Cerebellar cortex (tissue), 1 donor: ENCODE measurements around the gene ROMO1.
"Not testable (repeated sequence)": the region's sequence is repeated elsewhere in the genome, so short reads cannot be mapped to it uniquely, and the experiment has no call there.

Experiments used
- DNase-seq: peaks from one replicate; pipeline ENCODE4 v3.0.0-alpha.2; 2015; ENCODE audit warnings: low spot score

Gene ROMO1

DNA sequence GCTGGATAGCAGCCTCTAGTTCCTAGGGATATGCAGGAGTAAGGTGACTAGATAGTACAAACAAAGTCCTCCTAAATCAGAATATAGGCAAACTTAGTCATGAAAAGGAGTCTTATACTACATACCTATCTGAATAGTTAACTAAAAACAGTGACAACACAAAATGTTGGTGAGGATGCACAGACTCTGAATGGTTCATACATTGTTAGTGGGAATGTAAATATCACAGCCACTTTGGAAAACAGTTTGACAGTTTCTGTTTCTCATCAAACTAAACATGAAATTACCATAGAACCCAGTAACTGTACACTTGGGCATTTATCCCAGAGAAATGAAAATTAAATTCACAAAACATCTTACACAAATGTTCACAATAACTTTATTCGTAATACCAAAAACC is 17.2 kb upstream of the ROMO1 start:
- DNase-seq: no peak

DNA sequence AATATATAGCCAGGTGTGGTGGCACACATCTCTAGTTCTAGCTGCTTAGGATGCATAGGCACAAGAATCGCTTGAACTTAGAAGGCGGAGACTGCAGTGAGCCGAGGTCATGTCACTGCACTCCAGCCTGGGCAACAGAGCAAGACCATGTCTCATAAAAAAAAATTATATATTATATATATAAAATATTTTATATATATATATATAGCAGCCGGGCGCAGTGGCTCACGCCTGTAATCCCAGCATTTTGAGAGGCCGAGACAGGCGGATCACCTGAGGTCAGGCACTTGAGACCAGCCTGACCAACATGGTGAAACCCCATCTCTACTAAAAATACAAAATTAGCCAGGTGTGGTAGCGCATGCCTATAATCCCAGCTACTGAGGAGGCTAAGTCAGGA is 13.8 kb upstream of the ROMO1 start:
- not testable (repeated sequence) for DNase-seq

DNA sequence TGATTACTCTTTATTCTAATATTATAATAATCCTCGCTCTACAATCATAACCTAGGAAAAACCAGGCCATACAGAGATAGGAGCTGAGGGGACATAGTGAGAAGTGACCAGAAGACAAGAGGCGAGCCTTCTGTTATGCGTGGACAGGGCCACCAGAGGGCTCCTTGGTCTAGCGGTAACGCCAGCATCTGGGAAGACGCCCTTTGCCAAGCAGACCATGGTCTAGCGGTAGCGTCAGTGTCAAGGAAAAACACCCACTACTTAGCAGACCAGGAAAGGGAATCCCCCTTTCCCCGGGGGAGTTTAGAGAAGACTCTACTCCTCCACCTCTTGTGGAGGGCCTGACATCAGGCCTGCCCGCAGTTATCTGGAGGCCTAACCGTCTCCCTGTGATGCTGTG is 12.3 kb upstream of the ROMO1 start:
- peak; percentile 33 for DNase-seq

GRCh38 chr20:35690265-35690664 is 8.9 kb upstream of the ROMO1 start:
- DNase-seq: no peak

GRCh38 chr20:35695245-35695749 is 3.9 kb upstream of the ROMO1 start:
- no peak for DNase-seq

DNA sequence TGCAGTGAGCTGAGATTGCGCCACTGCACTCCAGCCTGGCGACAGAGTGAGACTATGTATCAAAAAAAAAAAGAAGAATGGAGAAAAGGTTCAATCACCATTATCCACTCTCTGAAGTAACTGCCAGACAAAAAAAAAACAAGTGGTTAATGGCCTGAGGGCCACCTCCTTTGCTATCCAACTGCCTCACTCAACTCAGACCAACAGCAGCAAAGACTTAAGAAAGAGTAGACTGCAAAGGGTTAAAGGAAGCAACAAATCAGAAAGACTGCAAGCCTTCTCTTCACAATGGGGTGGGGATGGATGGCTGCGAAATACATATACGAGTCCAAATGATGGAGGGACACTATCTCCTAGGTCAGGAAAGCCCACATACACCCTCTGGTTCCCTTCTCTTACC is 3.2 kb upstream of the ROMO1 start:
- no peak for DNase-seq

- no peak for DNase-seq
These were observed 1.4 kb upstream of the ROMO1 start for GRCh38 chr20:35697696-35698297.

DNA sequence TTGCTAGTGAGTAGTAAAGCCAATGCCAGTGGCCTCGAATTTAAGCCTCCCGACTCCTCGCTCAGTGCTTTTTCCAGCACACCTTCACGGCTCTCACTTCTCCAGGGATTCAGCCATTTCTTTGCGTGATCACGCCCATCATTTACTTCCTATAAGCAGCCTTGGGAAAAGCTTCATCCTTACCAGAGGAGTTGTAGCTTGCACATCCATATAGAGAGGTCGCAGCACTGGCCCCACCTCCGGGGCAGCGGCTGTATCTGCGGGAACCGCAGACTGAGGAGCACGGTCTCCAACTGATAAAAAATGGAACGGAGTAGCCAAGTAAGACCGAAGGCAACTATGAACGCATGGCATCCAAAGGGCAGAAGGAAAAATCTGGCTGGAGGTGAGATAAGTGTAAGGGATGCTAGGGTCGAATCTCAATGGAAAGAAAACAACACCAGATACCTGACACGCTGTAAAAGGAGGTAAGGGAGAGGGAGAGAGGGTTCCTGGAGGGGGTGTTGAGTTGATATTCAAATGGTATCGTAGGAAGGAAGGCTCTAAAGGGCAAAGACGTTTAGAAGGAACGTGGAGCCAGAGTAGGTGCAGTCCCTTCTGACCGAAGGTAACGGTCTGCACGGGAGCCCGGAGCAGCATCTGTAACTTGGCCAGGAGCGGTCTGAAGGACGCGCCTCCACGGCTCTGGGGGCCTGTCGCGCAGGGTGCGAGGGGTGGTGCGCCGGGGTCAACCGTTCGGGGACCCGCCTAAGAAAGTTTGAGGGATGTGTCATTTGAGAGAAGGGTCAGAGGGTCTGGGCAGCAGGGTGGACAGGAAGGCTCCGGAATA is 693 bp upstream of the ROMO1 start:
- DNase-seq: peak; percentile 36

- DNase-seq: no peak
These were observed 886 bp downstream of the ROMO1 start for GRCh38 chr20:35699957-35700624.

DNA sequence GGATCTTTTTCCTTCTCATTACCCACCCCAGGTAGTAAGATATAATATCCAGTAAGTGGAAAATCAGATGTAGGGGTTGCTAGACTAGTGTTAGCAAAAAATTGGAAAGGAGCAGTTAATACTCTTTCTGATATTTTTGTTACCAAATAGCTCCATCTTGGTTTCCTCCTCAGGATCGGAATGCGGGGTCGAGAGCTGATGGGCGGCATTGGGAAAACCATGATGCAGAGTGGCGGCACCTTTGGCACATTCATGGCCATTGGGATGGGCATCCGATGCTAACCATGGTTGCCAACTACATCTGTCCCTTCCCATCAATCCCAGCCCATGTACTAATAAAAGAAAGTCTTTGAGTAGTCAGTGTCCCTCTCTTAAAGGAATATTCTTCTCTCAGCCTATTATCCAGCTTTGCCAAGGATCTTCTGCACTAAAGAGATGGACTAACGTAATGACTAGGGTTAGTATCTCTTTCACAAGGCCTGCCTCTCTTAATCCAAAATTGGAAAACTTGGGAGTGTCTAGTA is 1.5 kb downstream of the ROMO1 start:
- DNase-seq: peak; percentile 28

DNA sequence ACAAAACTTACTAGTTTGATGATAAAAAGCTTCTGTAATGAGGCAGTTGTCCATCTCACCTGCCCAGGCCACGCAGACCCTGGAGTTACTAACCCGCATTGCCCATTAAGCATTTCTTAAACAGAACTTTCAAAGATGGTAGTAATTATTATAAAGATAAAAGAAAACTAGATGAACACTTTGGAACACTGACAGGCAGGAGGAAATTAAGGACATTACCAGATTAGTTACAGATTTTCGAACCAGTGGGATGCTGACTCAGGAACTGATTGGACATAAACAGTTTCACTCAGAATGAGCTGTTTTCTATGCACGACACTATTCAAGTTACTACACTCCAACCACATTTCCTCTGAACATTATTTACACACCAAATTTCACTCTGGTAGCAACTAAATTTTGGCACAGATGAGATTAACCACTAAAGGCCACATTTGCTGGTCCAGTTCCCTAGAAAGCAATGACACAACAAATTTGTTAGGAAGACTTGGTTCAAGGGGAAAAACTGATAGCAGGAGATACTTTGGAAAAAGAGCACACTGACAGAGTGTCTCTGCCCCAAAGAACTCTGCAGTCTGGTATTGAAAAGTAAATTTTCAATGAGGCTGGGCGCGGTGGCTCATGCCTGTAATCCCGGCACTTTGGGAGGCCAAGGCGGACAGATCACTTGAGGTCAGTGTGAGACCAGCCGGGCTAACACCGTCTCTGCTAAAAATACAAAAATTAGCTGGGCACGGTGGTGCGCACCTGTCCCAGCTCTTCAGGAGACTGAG is 3.0 kb downstream of the ROMO1 start:
- DNase-seq: peak; percentile 24

GRCh38 chr20:35702824-35703695 is 3.9 kb downstream of the ROMO1 start:
- peak; percentile 13 for DNase-seq

DNA sequence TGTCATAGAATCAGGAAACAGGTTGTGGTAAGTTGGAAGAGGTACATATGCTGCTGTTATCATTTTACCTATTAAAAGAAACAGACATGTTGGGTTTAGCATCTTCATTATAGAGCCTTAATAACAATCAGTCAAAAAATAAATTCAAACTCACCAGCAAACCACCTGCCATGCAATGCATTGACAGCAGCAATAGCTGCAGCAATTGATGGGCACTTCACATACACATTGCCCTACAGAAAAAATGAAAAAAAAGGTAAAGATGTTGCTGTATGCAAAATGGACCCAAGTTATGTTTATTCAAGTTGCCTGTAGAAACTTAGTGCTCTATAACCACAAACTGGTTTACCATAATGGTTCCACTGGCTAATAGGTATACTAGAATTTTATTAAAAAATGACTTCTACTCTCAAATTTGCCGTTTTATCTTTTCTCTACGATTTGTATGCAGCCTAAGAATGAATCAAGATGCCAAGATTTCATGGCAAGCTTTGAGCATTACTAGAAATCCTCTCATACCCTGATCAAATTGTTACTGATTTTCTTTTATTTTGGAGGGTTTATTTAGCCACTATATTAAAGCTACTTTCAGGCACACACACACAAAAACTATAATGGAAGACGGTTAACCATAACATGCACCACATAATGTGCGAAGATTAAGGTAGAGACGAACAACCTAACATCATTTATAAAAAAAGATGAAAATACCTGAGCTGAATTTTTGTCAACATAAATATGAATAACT is 5.5 kb downstream of the ROMO1 start:
- no peak for DNase-seq

DNA sequence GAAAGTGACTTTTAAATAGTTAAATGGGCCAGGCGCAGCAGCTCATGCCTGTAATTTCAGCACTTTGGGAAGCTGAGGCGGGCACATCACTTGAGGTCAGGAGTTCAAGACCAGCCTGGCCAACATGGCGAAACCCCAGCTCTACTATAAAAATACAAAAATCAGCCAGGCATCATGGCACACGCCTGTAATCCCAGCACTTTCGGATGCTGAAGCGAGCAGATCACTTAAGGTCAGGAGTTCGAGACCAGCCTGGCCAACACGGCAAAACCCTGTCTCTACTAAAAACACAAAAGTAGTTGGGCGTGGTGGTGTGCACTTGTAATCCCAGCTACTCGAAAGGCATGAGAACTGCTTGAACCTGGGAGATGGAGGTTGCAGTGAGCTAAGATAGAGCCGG is 6.7 kb downstream of the ROMO1 start:
- DNase-seq: peak; percentile 4

DNA sequence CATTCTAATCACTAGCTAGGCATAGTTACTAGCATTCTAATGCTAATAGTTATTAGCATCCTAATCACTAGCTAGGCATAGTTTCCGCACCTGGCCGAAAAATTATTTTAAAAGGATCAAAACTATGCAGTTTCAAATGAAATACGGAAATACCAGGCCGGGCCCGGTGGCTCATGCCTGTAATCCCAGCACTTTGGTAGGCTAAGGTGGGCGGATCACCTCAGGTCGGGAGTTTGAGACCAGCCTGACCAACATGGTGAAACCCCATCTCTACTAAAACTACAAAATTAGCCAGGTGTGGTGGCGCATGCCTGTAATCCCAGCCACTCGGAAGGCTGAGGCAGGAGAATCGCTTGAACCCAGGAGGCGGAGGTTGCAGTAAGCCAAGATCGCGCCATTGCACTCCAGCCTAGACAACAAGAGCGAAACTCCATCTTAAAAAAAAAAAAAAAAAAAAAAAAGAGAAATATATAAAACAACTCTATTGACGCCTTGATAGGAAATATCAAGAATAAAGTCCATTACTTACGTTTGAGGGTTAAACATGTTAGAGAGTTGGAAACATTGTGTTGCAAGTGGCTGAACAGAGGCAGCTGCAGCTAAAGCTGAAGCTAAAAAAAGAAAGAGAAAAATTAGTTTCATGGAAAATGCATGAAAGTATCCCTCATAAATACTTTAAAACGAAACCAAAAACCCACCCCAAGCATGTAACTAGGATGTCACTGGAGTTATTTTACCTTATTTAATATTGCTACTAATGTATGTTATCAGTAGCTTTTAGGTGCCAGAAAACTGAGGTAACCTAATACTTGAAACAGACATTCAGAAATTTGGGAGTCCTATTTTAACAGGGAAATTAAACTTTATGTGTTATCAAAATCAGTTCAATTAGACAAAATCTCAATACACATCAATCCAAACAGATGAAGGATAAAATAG is 7.7 kb downstream of the ROMO1 start:
- DNase-seq: not testable (repeated sequence)

GRCh38 chr20:35708502-35708901 is 9.3 kb downstream of the ROMO1 start:
- DNase-seq: no peak

GRCh38 chr20:35709259-35709658 is 10.1 kb downstream of the ROMO1 start:
- no peak for DNase-seq

DNA sequence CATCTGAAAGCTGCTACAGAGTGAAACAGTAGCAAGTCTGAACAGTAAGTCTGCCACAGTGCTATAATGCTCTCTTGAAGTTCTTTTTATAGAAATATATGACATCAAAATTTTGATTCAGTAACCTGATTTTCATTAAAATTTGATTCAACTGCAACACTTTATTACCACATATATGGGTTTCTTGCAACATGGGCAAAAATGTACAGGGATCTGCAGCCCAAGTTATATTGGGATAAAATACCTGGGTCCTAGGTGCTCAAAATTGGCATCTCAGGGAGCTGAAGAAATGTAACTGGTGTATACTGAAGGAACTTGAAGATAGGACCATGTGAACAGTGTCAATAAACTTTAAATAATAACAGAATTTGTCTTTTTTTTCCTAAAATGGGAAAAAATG is 10.8 kb downstream of the ROMO1 start:
- no peak for DNase-seq
